OCI-LY1 (cell line): ENCODE measurements around the gene ROMO1.
A peak's percentile ranks its signal among the peaks of the same experiment; 100 is the strongest.
"Not testable (repeated sequence)": the region's sequence is repeated elsewhere in the genome, so short reads cannot be mapped to it uniquely, and the experiment has no call there.

ENCODE experiments used
- H2AFZ ChIP-seq: fragments of 200-600 bp; sonication (generic), shearing (Covaris generic); 2 replicates; pipeline ENCODE4 v1.6.0; 2014; ENCODE audit warnings: antibody characterized with exemption, mild to moderate bottlenecking, low read length
- H3F3A ChIP-seq: fragments of 200-600 bp; sonication (generic), shearing (Covaris generic); 2 replicates; pipeline ENCODE4 v1.6.0; 2014; ENCODE audit warnings: mild to moderate bottlenecking, antibody characterized with exemption, low read length, moderate library complexity; ENCODE audit not compliant: insufficient read depth
- H3K27ac ChIP-seq: fragments of 200-600 bp; sonication (generic); 2 replicates; pipeline ENCODE4 v1.5.1; 2014; ENCODE audit warnings: low read length, mixed run types, mild to moderate bottlenecking, low read depth; ENCODE audit not compliant: poor library complexity, severe bottlenecking
- H3K27me3 ChIP-seq: fragments of 200-600 bp; sonication (generic); 2 replicates; pipeline ENCODE4 v1.6.0; 2014; ENCODE audit warnings: antibody characterized with exemption, mild to moderate bottlenecking, low read length, moderate library complexity; ENCODE audit not compliant: insufficient read depth
- H3K36me3 ChIP-seq: fragments of 200-600 bp; sonication (generic); 2 replicates; pipeline ENCODE4 v1.6.1; 2014; ENCODE audit warnings: mild to moderate bottlenecking, antibody characterized with exemption, low read length, moderate library complexity, mixed read lengths; ENCODE audit not compliant: insufficient read depth
- H3K4me1 ChIP-seq: fragments of 200-600 bp; sonication (generic); 2 replicates; pipeline ENCODE4 v1.5.1; 2014; ENCODE audit warnings: mild to moderate bottlenecking, low read length, moderate library complexity; ENCODE audit not compliant: insufficient read depth, severe bottlenecking
- H3K4me2 ChIP-seq: fragments of 200-600 bp; sonication (generic), shearing (Covaris generic); 2 replicates; pipeline ENCODE4 v1.6.1; 2014; ENCODE audit warnings: low read length
- H3K4me3 ChIP-seq: fragments of 200-600 bp; sonication (generic); 2 replicates; pipeline ENCODE4 v1.5.1; 2014; ENCODE audit warnings: low read length, low read depth, mild to moderate bottlenecking, mixed read lengths; ENCODE audit not compliant: poor library complexity, severe bottlenecking
- H3K79me2 ChIP-seq: fragments of 200-600 bp; shearing (Covaris generic); 2 replicates; pipeline ENCODE4 v1.6.1; 2016; ENCODE audit warnings: mixed run types, low read length, mixed read lengths; ENCODE audit not compliant: insufficient read depth
- H3K9ac ChIP-seq: fragments of 200-600 bp; sonication (generic), shearing (Covaris generic); 2 replicates; pipeline ENCODE4 v1.6.1; 2014; ENCODE audit warnings: mild to moderate bottlenecking, low read length, mixed read lengths
- H3K9me2 ChIP-seq: fragments of 200-600 bp; sonication (generic), shearing (Covaris generic); 2 replicates; pipeline ENCODE4 v1.6.1; 2014; ENCODE audit warnings: low read depth, mild to moderate bottlenecking, low read length, mixed read lengths
- H3K9me3 ChIP-seq: fragments of 200-600 bp; shearing (Covaris generic); 2 replicates; pipeline ENCODE4 v1.6.1; 2014; ENCODE audit warnings: low read length, mixed read lengths
- H4K20me1 ChIP-seq: fragments of 200-600 bp; sonication (generic), shearing (Covaris generic); 2 replicates; pipeline ENCODE4 v1.6.0; 2016; ENCODE audit warnings: mild to moderate bottlenecking, low read length; ENCODE audit not compliant: insufficient read depth
- CTCF ChIP-seq: fragments of 200-600 bp; sonication (generic), shearing (Covaris generic); IDR thresholded peaks from 2 replicates; pipeline ENCODE4 v1.5.1; 2017; ENCODE audit warnings: mild to moderate bottlenecking, antibody characterized with exemption, low read length, moderate library complexity, mixed read lengths
- EZH2 ChIP-seq: fragments of 200-600 bp; sonication (generic), shearing (Covaris generic); IDR thresholded peaks from 2 replicates; pipeline ENCODE4 v1.8.0; 2017; ENCODE audit warnings: borderline replicate concordance, mixed run types, mild to moderate bottlenecking, antibody characterized with exemption, low read length, moderate library complexity, mixed read lengths

ROMO1 gene

DNA sequence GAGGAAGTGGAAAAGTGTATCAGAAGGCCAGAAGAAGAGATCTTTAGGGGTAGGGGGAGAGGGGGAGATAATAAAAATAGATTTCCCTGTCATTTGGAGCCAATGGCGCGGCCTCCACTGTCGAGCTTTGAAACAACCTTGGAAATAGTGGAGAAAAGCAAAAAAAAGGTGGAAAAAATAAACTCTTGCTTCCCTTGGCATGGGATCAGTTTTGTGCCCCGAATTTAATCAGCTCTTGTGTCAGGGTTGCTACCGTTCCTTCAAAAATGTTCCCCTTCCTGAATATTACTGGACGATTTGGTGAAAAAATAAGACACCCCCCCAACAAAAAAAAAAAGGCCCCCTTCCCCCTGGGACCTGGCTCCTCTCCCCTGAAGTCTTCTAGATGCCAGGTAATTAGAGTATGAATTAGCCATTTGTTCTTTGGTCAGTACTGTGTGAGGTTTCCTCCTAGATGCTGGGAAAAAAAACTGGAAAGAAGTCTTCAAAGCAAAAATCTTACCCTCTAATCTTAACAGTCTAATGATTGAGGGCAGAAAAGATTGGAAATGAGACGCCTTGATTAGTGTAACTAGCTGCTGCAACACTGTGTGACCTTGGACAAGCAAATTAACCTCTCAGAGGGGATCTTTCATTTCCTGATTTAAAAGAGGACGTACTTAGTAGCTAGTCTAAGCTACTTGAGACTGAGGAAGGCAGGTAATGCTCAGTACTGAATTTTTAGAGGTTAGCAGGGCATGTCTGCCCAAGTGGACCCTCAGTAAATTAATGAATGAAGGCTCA is 43.7 kb downstream of the ROMO1 start:
- TF ChIP-seq CTCF (no peak), EZH2 (no peak)
- H4K20me1 ChIP-seq, result peaks cover 13% of the 10 kb centered on the region; the same call in 1 of the 2 replicates
- H3F3A ChIP-seq, result no peaks in the 10 kb centered on the region
- peaks cover 45% of the 10 kb centered on the region for H3K4me1 ChIP-seq
- H3K27me3 ChIP-seq, result no peaks in the 10 kb centered on the region
- H3K36me3 ChIP-seq, result peaks cover 37% of the 10 kb centered on the region
- H3K27ac ChIP-seq, result peak overlapping the region; percentile 96
- peak overlapping the region; percentile 80 for H3K4me2 ChIP-seq
- H3K9me2 ChIP-seq, result no peaks in the 10 kb centered on the region
- peak overlapping the region; percentile 96 for H3K9ac ChIP-seq
- H2AFZ ChIP-seq, result no peak overlapping the region
- H3K9me3 ChIP-seq, result no peaks in the 10 kb centered on the region
- peaks cover 41% of the 10 kb centered on the region for H3K79me2 ChIP-seq
- H3K4me3 ChIP-seq, result peak overlapping the region; percentile 77

GRCh38 chr20:35743693-35744491 is 44.7 kb downstream of the ROMO1 start:
- peaks cover 36% of the 10 kb centered on the region for H3K4me1 ChIP-seq
- no peaks in the 10 kb centered on the region for H3K9me3 ChIP-seq
- peak overlapping the region; percentile 80 for H3K4me2 ChIP-seq
- TF ChIP-seq EZH2 (no peak), CTCF (no peak)
- peak overlapping the region; percentile 77 for H3K4me3 ChIP-seq
- H3K9ac ChIP-seq, result peak overlapping the region; percentile 96
- H3K9me2 ChIP-seq, result no peaks in the 10 kb centered on the region
- peak overlapping the region; percentile 96 for H3K27ac ChIP-seq
- no peaks in the 10 kb centered on the region for H3K27me3 ChIP-seq
- H2AFZ ChIP-seq, result no peak overlapping the region
- peaks cover 31% of the 10 kb centered on the region for H3K79me2 ChIP-seq
- peaks cover 27% of the 10 kb centered on the region for H3K36me3 ChIP-seq
- peaks cover 8% of the 10 kb centered on the region; the same call in 1 of the 2 replicates for H4K20me1 ChIP-seq
- no peaks in the 10 kb centered on the region for H3F3A ChIP-seq

DNA sequence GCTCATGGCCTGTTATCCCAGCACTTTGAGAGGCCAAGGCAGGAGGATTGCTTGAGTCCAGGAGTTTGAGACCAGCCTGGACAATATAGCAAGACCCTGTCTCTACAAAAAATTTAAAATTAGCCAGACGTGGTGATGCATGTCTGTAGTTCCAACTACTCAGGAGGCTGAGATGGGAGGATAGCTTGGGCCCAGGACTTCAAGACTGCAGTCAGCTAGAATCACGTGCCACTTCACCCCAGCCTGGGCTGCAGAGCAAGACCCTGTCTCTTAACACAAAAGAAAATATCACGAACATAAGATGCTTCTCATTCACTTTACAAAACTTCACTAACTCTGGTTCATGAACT is 45.3 kb downstream of the ROMO1 start:
- peak overlapping the region; percentile 96; the same call in 1 of the 2 replicates for H3K9ac ChIP-seq
- H3K4me2 ChIP-seq, result peak overlapping the region; percentile 80
- not testable (repeated sequence) for H3K9me3 ChIP-seq, H3K27me3 ChIP-seq, H4K20me1 ChIP-seq, H3F3A ChIP-seq, H3K9me2 ChIP-seq, H3K4me3 ChIP-seq, H2AFZ ChIP-seq
- H3K79me2 ChIP-seq, result peaks cover 25% of the 10 kb centered on the region
- H3K27ac ChIP-seq, result peak overlapping the region; percentile 96
- peaks cover 32% of the 10 kb centered on the region for H3K4me1 ChIP-seq
- H3K36me3 ChIP-seq, result peaks cover 22% of the 10 kb centered on the region
